GM21528 (cell line): ENCODE measurements around the gene GALNT3.

Source experiments
- ATAC-seq: cut with Tn5 transposase; IDR thresholded peaks from one replicate; pipeline ENCODE4 v1.9.1; 2021; ENCODE audit warnings: mild to moderate bottlenecking, moderate library complexity; ENCODE audit not compliant: unreplicated experiment, low FRiP score

GALNT3 gene

GRCh38 chr2:165793779-165794535 is at the start of gene GALNT3:
TSS of gene GALNT3 (minus strand) at chr2:165794247. CDS start at chr2:165770700, 23,547 bp downstream.
- ATAC-seq: peak; percentile 36

GRCh38 chr2:165843351-165843750 is 49.3 kb upstream of the GALNT3 start:
- ATAC-seq: no peak

GRCh38 chr2:165840333-165840958 is 46.4 kb upstream of the GALNT3 start:
- ATAC-seq: no peak

GRCh38 chr2:165839610-165840009 is 45.6 kb upstream of the GALNT3 start:
- no peak for ATAC-seq

GRCh38 chr2:165837122-165837521 is 43.1 kb upstream of the GALNT3 start:
- ATAC-seq: no peak

GRCh38 chr2:165835363-165835762 is 41.3 kb upstream of the GALNT3 start:
- ATAC-seq: no peak

- no peak for ATAC-seq
These were observed 39.1 kb upstream of the GALNT3 start for GRCh38 chr2:165833156-165833555.

GRCh38 chr2:165827921-165828276 is 33.9 kb upstream of the GALNT3 start:
- ATAC-seq: peak; percentile 36

GRCh38 chr2:165827016-165827920 is 33.2 kb upstream of the GALNT3 start:
- peak; percentile 92 for ATAC-seq

- no peak for ATAC-seq
These were observed 31.0 kb upstream of the GALNT3 start for GRCh38 chr2:165825041-165825440.

- no peak for ATAC-seq
These were observed 26.2 kb upstream of the GALNT3 start for GRCh38 chr2:165820296-165820695.

GRCh38 chr2:165818920-165819319 is 24.9 kb upstream of the GALNT3 start:
- ATAC-seq: no peak

- peak; percentile 63 for ATAC-seq
These were observed 21.5 kb upstream of the GALNT3 start for GRCh38 chr2:165815299-165816141.

GRCh38 chr2:165814473-165814872 is 20.4 kb upstream of the GALNT3 start:
- no peak for ATAC-seq

- no peak for ATAC-seq
These were observed 17.7 kb upstream of the GALNT3 start for GRCh38 chr2:165811592-165812370.

- ATAC-seq: no peak
These were observed 16.4 kb upstream of the GALNT3 start for GRCh38 chr2:165810418-165810817.

GRCh38 chr2:165804719-165805118 is 10.7 kb upstream of the GALNT3 start:
- ATAC-seq: no peak

- no peak for ATAC-seq
These were observed 9.2 kb upstream of the GALNT3 start for GRCh38 chr2:165803123-165803760.

GRCh38 chr2:165801176-165801575 is 7.1 kb upstream of the GALNT3 start:
- ATAC-seq: no peak
